OCI-LY1 (cell line): ENCODE results near the gene TIGD2.

Experiments
- H2AFZ ChIP-seq: fragments of 200-600 bp; sonication (generic), shearing (Covaris generic); 2 replicates; pipeline ENCODE4 v1.6.0; 2014; ENCODE audit warnings: antibody characterized with exemption, mild to moderate bottlenecking, low read length
- H3F3A ChIP-seq: fragments of 200-600 bp; sonication (generic), shearing (Covaris generic); 2 replicates; pipeline ENCODE4 v1.6.0; 2014; ENCODE audit warnings: mild to moderate bottlenecking, antibody characterized with exemption, low read length, moderate library complexity; ENCODE audit not compliant: insufficient read depth
- H3K27ac ChIP-seq: fragments of 200-600 bp; sonication (generic); 2 replicates; pipeline ENCODE4 v1.5.1; 2014; ENCODE audit warnings: low read length, mixed run types, mild to moderate bottlenecking, low read depth; ENCODE audit not compliant: poor library complexity, severe bottlenecking
- H3K27me3 ChIP-seq: fragments of 200-600 bp; sonication (generic); 2 replicates; pipeline ENCODE4 v1.6.0; 2014; ENCODE audit warnings: antibody characterized with exemption, mild to moderate bottlenecking, low read length, moderate library complexity; ENCODE audit not compliant: insufficient read depth
- H3K36me3 ChIP-seq: fragments of 200-600 bp; sonication (generic); 2 replicates; pipeline ENCODE4 v1.6.1; 2014; ENCODE audit warnings: mild to moderate bottlenecking, antibody characterized with exemption, low read length, moderate library complexity, mixed read lengths; ENCODE audit not compliant: insufficient read depth
- H3K4me1 ChIP-seq: fragments of 200-600 bp; sonication (generic); 2 replicates; pipeline ENCODE4 v1.5.1; 2014; ENCODE audit warnings: mild to moderate bottlenecking, low read length, moderate library complexity; ENCODE audit not compliant: insufficient read depth, severe bottlenecking
- H3K4me2 ChIP-seq: fragments of 200-600 bp; sonication (generic), shearing (Covaris generic); 2 replicates; pipeline ENCODE4 v1.6.1; 2014; ENCODE audit warnings: low read length
- H3K4me3 ChIP-seq: fragments of 200-600 bp; sonication (generic); 2 replicates; pipeline ENCODE4 v1.5.1; 2014; ENCODE audit warnings: low read length, low read depth, mild to moderate bottlenecking, mixed read lengths; ENCODE audit not compliant: poor library complexity, severe bottlenecking
- H3K79me2 ChIP-seq: fragments of 200-600 bp; shearing (Covaris generic); 2 replicates; pipeline ENCODE4 v1.6.1; 2016; ENCODE audit warnings: mixed run types, low read length, mixed read lengths; ENCODE audit not compliant: insufficient read depth
- H3K9ac ChIP-seq: fragments of 200-600 bp; sonication (generic), shearing (Covaris generic); 2 replicates; pipeline ENCODE4 v1.6.1; 2014; ENCODE audit warnings: mild to moderate bottlenecking, low read length, mixed read lengths
- H3K9me2 ChIP-seq: fragments of 200-600 bp; sonication (generic), shearing (Covaris generic); 2 replicates; pipeline ENCODE4 v1.6.1; 2014; ENCODE audit warnings: low read depth, mild to moderate bottlenecking, low read length, mixed read lengths
- H3K9me3 ChIP-seq: fragments of 200-600 bp; shearing (Covaris generic); 2 replicates; pipeline ENCODE4 v1.6.1; 2014; ENCODE audit warnings: low read length, mixed read lengths
- H4K20me1 ChIP-seq: fragments of 200-600 bp; sonication (generic), shearing (Covaris generic); 2 replicates; pipeline ENCODE4 v1.6.0; 2016; ENCODE audit warnings: mild to moderate bottlenecking, low read length; ENCODE audit not compliant: insufficient read depth
- EZH2 ChIP-seq: fragments of 200-600 bp; sonication (generic), shearing (Covaris generic); IDR thresholded peaks from 2 replicates; pipeline ENCODE4 v1.8.0; 2017; ENCODE audit warnings: borderline replicate concordance, mixed run types, mild to moderate bottlenecking, antibody characterized with exemption, low read length, moderate library complexity, mixed read lengths
- TF ChIP-seq, protein P1 (sequence below): fragments of 200-600 bp; sonication (generic), shearing (Covaris generic); IDR thresholded peaks from 2 replicates; pipeline ENCODE4 v1.5.1; 2017; ENCODE audit warnings: mild to moderate bottlenecking, antibody characterized with exemption, low read length, moderate library complexity, mixed read lengths

Gene TIGD2

DNA sequence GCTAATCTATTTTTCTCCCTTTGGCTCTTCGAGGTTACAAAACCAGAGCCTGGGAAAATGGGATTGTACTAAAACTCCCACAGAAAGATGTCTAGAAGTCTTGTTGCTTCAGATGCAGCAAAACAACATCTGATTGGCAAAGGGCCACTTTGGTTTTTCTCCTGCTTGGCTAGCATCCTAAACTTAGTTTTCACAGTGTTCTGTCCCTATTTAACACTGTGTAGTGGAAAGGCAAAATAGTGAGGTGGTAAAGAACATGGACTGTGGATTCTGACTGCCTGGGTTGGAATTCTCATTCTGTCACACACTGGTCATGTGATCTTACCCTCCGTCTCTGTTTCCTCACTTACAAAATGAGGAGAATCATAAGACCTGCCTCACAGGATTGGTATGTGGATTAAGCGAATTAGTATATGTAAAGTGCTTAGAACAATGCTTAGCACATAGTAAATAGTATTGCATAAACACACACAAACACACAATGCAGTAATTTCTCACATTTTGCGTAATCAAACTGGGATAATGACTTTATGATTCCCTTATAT lies 23.5 kb downstream of the TIGD2 start:
- Histone ChIP-seq H3K36me3 (no peaks in the 10 kb centered on the region), H2AFZ (no peak overlapping the region)

DNA sequence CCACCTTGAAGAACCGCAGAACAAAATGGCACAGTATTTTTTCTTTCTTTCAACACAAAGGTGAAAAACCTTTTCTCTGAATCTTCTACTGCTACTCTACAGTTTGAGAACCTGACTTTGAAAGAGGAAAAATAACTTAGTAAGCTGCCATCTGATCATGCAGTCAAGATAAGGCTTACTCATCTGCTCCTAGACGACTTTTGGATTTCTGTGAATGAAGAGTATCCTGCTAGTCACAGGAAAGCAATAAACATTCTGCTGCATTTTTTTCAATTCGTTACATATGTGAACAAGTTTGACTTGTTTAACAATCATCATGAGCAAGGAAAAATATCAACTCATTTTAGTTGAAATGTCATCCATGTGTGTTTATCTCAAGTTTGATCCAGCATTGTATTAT lies 25.2 kb downstream of the TIGD2 start:
- Histone ChIP-seq H4K20me1 (no peaks in the 10 kb centered on the region), H3K9ac (no peak overlapping the region), H3K9me2 (no peaks in the 10 kb centered on the region), H3F3A (no peaks in the 10 kb centered on the region), H3K9me3 (no peaks in the 10 kb centered on the region), H3K4me3 (no peak overlapping the region), H3K4me2 (no peak overlapping the region), H2AFZ (no peak overlapping the region), H3K27ac (no peak overlapping the region), H3K4me1 (no peaks in the 10 kb centered on the region), H3K79me2 (no peaks in the 10 kb centered on the region), H3K36me3 (no peaks in the 10 kb centered on the region), H3K27me3 (no peaks in the 10 kb centered on the region)
- TF ChIP-seq, protein P1, sequence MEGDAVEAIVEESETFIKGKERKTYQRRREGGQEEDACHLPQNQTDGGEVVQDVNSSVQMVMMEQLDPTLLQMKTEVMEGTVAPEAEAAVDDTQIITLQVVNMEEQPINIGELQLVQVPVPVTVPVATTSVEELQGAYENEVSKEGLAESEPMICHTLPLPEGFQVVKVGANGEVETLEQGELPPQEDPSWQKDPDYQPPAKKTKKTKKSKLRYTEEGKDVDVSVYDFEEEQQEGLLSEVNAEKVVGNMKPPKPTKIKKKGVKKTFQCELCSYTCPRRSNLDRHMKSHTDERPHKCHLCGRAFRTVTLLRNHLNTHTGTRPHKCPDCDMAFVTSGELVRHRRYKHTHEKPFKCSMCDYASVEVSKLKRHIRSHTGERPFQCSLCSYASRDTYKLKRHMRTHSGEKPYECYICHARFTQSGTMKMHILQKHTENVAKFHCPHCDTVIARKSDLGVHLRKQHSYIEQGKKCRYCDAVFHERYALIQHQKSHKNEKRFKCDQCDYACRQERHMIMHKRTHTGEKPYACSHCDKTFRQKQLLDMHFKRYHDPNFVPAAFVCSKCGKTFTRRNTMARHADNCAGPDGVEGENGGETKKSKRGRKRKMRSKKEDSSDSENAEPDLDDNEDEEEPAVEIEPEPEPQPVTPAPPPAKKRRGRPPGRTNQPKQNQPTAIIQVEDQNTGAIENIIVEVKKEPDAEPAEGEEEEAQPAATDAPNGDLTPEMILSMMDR = no peak
- no peak for TF ChIP-seq EZH2

More for the DNA sequence above, 23.5 kb downstream of the TIGD2 start:
- no peak overlapping the region for H3K4me2 ChIP-seq
- H4K20me1 ChIP-seq = no peaks in the 10 kb centered on the region
- no peaks in the 10 kb centered on the region for H3F3A ChIP-seq
- no peak overlapping the region for H3K9ac ChIP-seq
- no peaks in the 10 kb centered on the region for H3K9me3 ChIP-seq
- H3K27me3 ChIP-seq = no peaks in the 10 kb centered on the region
- no peak overlapping the region for H3K4me3 ChIP-seq
- no peaks in the 10 kb centered on the region for H3K4me1 ChIP-seq
- no peaks in the 10 kb centered on the region for H3K9me2 ChIP-seq
- H3K79me2 ChIP-seq = no peaks in the 10 kb centered on the region
- no peak overlapping the region for H3K27ac ChIP-seq
- TF ChIP-seq, protein P1 = no peak
- no peak for TF ChIP-seq EZH2

DNA sequence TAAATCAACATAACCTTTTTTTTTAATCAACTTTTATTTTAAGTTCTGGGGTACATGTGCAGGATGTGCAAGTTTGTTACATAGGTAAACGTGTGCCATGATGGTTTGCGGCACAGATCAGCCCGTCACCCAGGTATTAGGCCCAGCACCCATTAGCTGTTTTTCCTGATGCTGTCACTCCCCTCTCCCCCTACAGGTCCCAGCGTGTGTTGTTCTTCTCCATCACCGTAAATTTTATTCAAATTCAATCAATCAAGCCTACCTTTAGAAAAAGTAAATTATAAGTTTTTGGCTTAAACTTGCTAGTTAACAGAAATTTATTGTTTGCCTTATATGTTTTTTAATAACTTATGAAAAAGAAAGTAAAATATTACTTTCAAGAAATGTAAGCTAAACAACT lies 25.9 kb downstream of the TIGD2 start:
- Histone ChIP-seq H3K4me2 (no peak overlapping the region), H3K9me2 (no peaks in the 10 kb centered on the region), H3F3A (no peaks in the 10 kb centered on the region), H3K36me3 (no peaks in the 10 kb centered on the region), H4K20me1 (no peaks in the 10 kb centered on the region), H3K9ac (no peak overlapping the region), H3K4me3 (no peak overlapping the region), H3K79me2 (no peaks in the 10 kb centered on the region), H3K9me3 (no peaks in the 10 kb centered on the region), H3K4me1 (no peaks in the 10 kb centered on the region), H3K27me3 (no peaks in the 10 kb centered on the region), H2AFZ (no peak overlapping the region), H3K27ac (no peak overlapping the region)
- TF ChIP-seq, protein P1 = no peak
- no peak for TF ChIP-seq EZH2
